Liver (tissue), 9 donors: ENCODE measurements around the gene CXCL16. TPM values are rescaled to one million over a fixed set of nuclear protein-coding genes. Genes with fewer than 3 reads are reported as not detected.

Source experiments
- DNase-seq: peaks from one replicate; pipeline ENCODE4 v3.0.0-alpha.2; 2017; ENCODE audit warnings: low spot score
- H3K27ac ChIP-seq, 2 donors: one replicate each; pipeline ENCODE4 v1.7.0; 2013; ENCODE audit warnings: inconsistent platforms in 2 of 2, low read length in 2 of 2, control low read depth in 1 of 2, low read depth in 1 of 2, mild to moderate bottlenecking in 1 of 2
- H3K27me3 ChIP-seq, 4 donors: one replicate each; pipeline versions ENCODE4 v1.6.1 to v1.7.0; 2013; ENCODE audit warnings: low read length in 3 of 4, inconsistent platforms in 1 of 4, mild to moderate bottlenecking in 1 of 4, moderate library complexity in 1 of 4; ENCODE audit not compliant: control insufficient read depth in 4 of 4, insufficient read depth in 4 of 4
- H3K36me3 ChIP-seq, 4 donors: one replicate each; pipeline versions ENCODE4 v1.6.1 to v1.7.0; 2013; ENCODE audit warnings: low read length in 3 of 4, mild to moderate bottlenecking in 3 of 4, low read depth in 1 of 4, moderate library complexity in 1 of 4; ENCODE audit not compliant: control insufficient read depth in 4 of 4, insufficient read depth in 3 of 4
- H3K4me1 ChIP-seq, 4 donors: one replicate each; pipeline versions ENCODE4 v1.6.1 to v1.7.0; 2013; ENCODE audit warnings: low read length in 3 of 4, mild to moderate bottlenecking in 3 of 4, moderate library complexity in 1 of 4; ENCODE audit not compliant: control insufficient read depth in 4 of 4, insufficient read depth in 4 of 4
- H3K4me3 ChIP-seq, 3 donors: one replicate each; pipeline versions ENCODE4 v1.6.1 to v1.7.0; 2013; ENCODE audit warnings: low read length in 3 of 3, control low read depth in 1 of 3, low read depth in 1 of 3, mild to moderate bottlenecking in 1 of 3
- H3K9ac ChIP-seq, 2 donors: one replicate each; pipeline ENCODE4 v1.7.0; 2013; ENCODE audit warnings: low read length in 2 of 2, mild to moderate bottlenecking in 2 of 2, moderate library complexity in 2 of 2, control low read depth in 1 of 2, low read depth in 1 of 2
- H3K9me3 ChIP-seq, 4 donors: one replicate each; pipeline versions ENCODE4 v1.6.1 to v1.7.0; 2013; ENCODE audit warnings: low read length in 3 of 4; ENCODE audit not compliant: control insufficient read depth in 4 of 4
- CTCF ChIP-seq: fragments of 150-350 bp; IDR thresholded peaks from 2 replicates; pipeline ENCODE4 v1.5.1; 2017; ENCODE audit warnings: improper control_type of control experiment, low read depth, low read length; ENCODE audit not compliant: missing input control
- FOXA2 ChIP-seq: IDR thresholded peaks from 2 replicates; pipeline ENCODE4 v1.6.1; 2016; ENCODE audit warnings: antibody characterized with exemption
- HNF4A ChIP-seq, 2 donors: conservative IDR thresholded peaks; 2 replicates each; pipeline ENCODE4 v1.6.1; 2016; ENCODE audit warnings: antibody characterized with exemption in 2 of 2, mild to moderate bottlenecking in 2 of 2
- HNF4G ChIP-seq: IDR thresholded peaks from 2 replicates; pipeline ENCODE4 v1.6.1; 2016; ENCODE audit warnings: antibody characterized with exemption
- RAD21 ChIP-seq, 2 donors: IDR thresholded peaks; 2 replicates each; pipeline ENCODE4 v1.6.1; 2016; ENCODE audit warnings: antibody characterized with exemption in 2 of 2, mild to moderate bottlenecking in 2 of 2
- REST ChIP-seq: IDR thresholded peaks from 2 replicates; pipeline ENCODE4 v1.6.1; 2016; ENCODE audit warnings: antibody characterized with exemption, mild to moderate bottlenecking
- TAF1 ChIP-seq: conservative IDR thresholded peaks from 2 replicates; pipeline ENCODE4 v1.6.1; 2016; ENCODE audit warnings: antibody characterized with exemption, mild to moderate bottlenecking
- ZBTB33 ChIP-seq: IDR thresholded peaks from 2 replicates; pipeline ENCODE4 v1.6.1; 2016; ENCODE audit warnings: antibody characterized with exemption
- WGBS: extraction: QIAGEN DNeasy Blood & Tissue Kit; methylation state at CpG from one replicate; pipeline ENCODE4 v1.1.7; 2013; 5-methylcytosine and 5-hydroxymethylcytosine counted together
- polyA plus RNA-seq, 2 donors: library from polyadenylated mRNA; stranded (reverse) in 1 of 2; unstranded in 1 of 2; fragments of 200-250 nt in 1 of 2; fragments of >200 nt in 1 of 2; fragmentation: Nextera tagmentation in 1 of 2; extraction: Ambion mirVana in 1 of 2; gene quantifications; one replicate each; pipeline versions ENCODE4 v1.2.1 to v1.2.3, GENCODE V29; 2013 to 2015
- total RNA-seq, 2 donors: library from RNA; depleted of rRNA; stranded (reverse); fragments of >200 nt; gene quantifications; one replicate each; pipeline ENCODE4 v1.2.3, GENCODE V29; 2014
- TF ChIP-seq, protein P1 (sequence below): IDR thresholded peaks from 2 replicates; pipeline ENCODE4 v1.6.1; 2016; ENCODE audit warnings: antibody characterized with exemption
- TF ChIP-seq, protein P2 (sequence below): IDR thresholded peaks from 2 replicates; pipeline ENCODE4 v1.6.1; 2016; ENCODE audit warnings: antibody characterized with exemption
- donor health status: healthy.
- donor health status: healthy.
- donor health status: healthy.
- donor health status: healthy.
- donor health status: healthy.

CXCL16 gene
- total and polyA plus RNA-seq, 4 donors: 10.7 to 41.1 (median 16.1) TPM

- TF ChIP-seq CTCF (no peak), TAF1 (no peak)
Measured at GRCh38 chr17:4759776-4760236, 20.1 kb upstream of the CXCL16 start (continued).

GRCh38 chr17:4753392-4753791, 13.7 kb upstream of the CXCL16 start:
- 90% methylated on average over 1 of the region's 1 CpG for WGBS
- TF ChIP-seq ZBTB33 (no peak), RAD21 (IDR thresholded peaks at IDR 0.05) (no peak), HNF4G (no peak), CTCF (no peak), FOXA2 (no peak), TAF1 (no peak), REST (no peak), HNF4A (conservative IDR thresholded peaks at IDR 0.05) (no peak)
- TF ChIP-seq, protein P1, sequence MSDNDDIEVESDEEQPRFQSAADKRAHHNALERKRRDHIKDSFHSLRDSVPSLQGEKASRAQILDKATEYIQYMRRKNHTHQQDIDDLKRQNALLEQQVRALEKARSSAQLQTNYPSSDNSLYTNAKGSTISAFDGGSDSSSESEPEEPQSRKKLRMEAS: no peak
- TF ChIP-seq, protein P2, sequence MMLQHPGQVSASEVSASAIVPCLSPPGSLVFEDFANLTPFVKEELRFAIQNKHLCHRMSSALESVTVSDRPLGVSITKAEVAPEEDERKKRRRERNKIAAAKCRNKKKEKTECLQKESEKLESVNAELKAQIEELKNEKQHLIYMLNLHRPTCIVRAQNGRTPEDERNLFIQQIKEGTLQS: no peak
- H3K27ac ChIP-seq: no peak overlapping the region

More at GRCh38 chr17:4753392-4753791, 13.7 kb upstream of the CXCL16 start:
- Histone ChIP-seq H3K27me3 (no peaks in the 10 kb centered on the region), H3K4me3 (no peak overlapping the region), H3K9ac (no peak overlapping the region), H3K4me1 (no peaks in the 10 kb centered on the region), H3K36me3 (no peaks in the 10 kb centered on the region), H3K9me3 (no peaks in the 10 kb centered on the region)
- no peak for DNase-seq
